Esophagus muscularis mucosa (tissue), 3 donors: Measurements from ENCODE around the gene ACTL7A.

ENCODE experiments used
- POLR2A ChIP-seq: fragments of 450-650 bp; IDR thresholded peaks from one replicate; pipeline ENCODE4 v1.6.1; 2017; ENCODE audit warnings: antibody characterized with exemption, moderate library complexity, mild to moderate bottlenecking, low read depth
- POLR2AphosphoS5 ChIP-seq, 2 donors: sonication (generic); formaldehyde crosslinking; IDR thresholded peaks; one replicate each; pipeline ENCODE4 v1.6.1; 2017; ENCODE audit warnings: antibody characterized with exemption in 2 of 2
- TF ChIP-seq, protein P1 (sequence below), 3 experiments: fragments of 200-600 bp in 2 of 3; fragments of 450-650 bp in 1 of 3; sonication (generic) in 2 of 3; IDR thresholded peaks; one replicate each; pipeline ENCODE4 v1.5.1; 2017 to 2019; ENCODE audit warnings: antibody characterized with exemption in 3 of 3, mild to moderate bottlenecking in 2 of 3, moderate library complexity in 1 of 3

DNA sequence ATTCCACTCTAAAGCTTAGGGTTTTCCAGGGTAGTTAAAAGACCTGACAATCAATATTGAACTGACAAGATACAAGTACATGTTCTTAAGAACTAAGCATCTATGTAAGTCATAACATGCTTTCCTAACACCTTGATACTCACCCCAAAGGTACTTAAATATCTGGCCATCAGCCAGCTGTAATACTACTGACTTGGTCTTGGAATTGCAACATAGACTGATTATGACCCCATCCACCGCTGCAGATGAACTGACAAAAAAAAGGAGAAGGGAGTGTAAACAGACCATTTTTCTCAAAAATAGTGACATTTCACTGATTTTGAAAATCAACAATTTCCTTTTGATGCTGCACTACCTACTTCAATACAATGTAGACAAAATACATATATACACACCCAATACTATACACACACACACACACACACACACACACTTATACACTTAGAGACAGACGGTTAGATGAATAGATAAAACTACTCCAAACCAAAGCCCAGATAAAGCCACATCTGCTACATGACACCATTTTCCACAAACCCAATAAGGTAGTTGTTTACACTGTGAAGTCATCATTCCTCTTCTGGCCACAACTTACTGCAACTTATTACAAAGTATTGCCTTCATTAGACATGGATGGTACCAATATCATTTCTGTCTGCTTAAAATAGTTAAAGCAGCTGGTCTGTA lies 41.5 kb downstream of the ACTL7A start:
- TF ChIP-seq, protein P1, sequence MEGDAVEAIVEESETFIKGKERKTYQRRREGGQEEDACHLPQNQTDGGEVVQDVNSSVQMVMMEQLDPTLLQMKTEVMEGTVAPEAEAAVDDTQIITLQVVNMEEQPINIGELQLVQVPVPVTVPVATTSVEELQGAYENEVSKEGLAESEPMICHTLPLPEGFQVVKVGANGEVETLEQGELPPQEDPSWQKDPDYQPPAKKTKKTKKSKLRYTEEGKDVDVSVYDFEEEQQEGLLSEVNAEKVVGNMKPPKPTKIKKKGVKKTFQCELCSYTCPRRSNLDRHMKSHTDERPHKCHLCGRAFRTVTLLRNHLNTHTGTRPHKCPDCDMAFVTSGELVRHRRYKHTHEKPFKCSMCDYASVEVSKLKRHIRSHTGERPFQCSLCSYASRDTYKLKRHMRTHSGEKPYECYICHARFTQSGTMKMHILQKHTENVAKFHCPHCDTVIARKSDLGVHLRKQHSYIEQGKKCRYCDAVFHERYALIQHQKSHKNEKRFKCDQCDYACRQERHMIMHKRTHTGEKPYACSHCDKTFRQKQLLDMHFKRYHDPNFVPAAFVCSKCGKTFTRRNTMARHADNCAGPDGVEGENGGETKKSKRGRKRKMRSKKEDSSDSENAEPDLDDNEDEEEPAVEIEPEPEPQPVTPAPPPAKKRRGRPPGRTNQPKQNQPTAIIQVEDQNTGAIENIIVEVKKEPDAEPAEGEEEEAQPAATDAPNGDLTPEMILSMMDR (IDR thresholded peaks at IDR 0.05), result no peak
- TF ChIP-seq POLR2AphosphoS5 (IDR thresholded peaks at IDR 0.05), result no peak
- no peak for TF ChIP-seq POLR2A
